GM18519 (cell line): ENCODE results near the gene ACAP2.
"Not testable (repeated sequence)": the region's sequence is repeated elsewhere in the genome, so short reads cannot be mapped to it uniquely, and the experiment has no call there.

Experiments used
- ATAC-seq: cut with Tn5 transposase; IDR thresholded peaks from one replicate; pipeline ENCODE4 v1.9.1; 2021; ENCODE audit warnings: mild to moderate bottlenecking, moderate library complexity; ENCODE audit not compliant: unreplicated experiment, low FRiP score

ACAP2 gene

GRCh38 chr3:195296662-195297061 lies 146.2 kb downstream of the ACAP2 start:
- no peak for ATAC-seq

- ATAC-seq = no peak
Observed at GRCh38 chr3:195291121-195291520, 151.7 kb downstream of the ACAP2 start.

GRCh38 chr3:195290643-195291042 lies 152.2 kb downstream of the ACAP2 start:
- ATAC-seq = not testable (repeated sequence)

- ATAC-seq = no peak
Observed at GRCh38 chr3:195286115-195286872, 156.5 kb downstream of the ACAP2 start.

- ATAC-seq = no peak
Observed at GRCh38 chr3:195285372-195285771, 157.4 kb downstream of the ACAP2 start.

- ATAC-seq = no peak
Observed at GRCh38 chr3:195284842-195285241, 158.0 kb downstream of the ACAP2 start.

GRCh38 chr3:195282961-195283360 lies 159.9 kb downstream of the ACAP2 start:
- ATAC-seq = no peak

GRCh38 chr3:195274259-195274966 lies 168.4 kb downstream of the ACAP2 start:
- ATAC-seq = no peak

GRCh38 chr3:195271410-195272243 lies 171.2 kb downstream of the ACAP2 start:
- ATAC-seq = peak; percentile 43

- peak; percentile 57 for ATAC-seq
Observed at GRCh38 chr3:195270817-195271409, 171.9 kb downstream of the ACAP2 start, which contains the start of gene XXYLT1. Gene XXYLT1 (minus strand): TSS chr3:195271159. CDS start chr3:195271058, 101 bp downstream.

- ATAC-seq = peak; percentile 8
Observed at GRCh38 chr3:195270079-195270816, 172.6 kb downstream of the ACAP2 start.

- ATAC-seq = no peak
Observed at GRCh38 chr3:195269375-195270078, 173.3 kb downstream of the ACAP2 start.

GRCh38 chr3:195268576-195269309 lies 174.1 kb downstream of the ACAP2 start:
- no peak for ATAC-seq

- ATAC-seq = no peak
Observed at GRCh38 chr3:195267096-195267495, 175.7 kb downstream of the ACAP2 start.

GRCh38 chr3:195266428-195266827 lies 176.4 kb downstream of the ACAP2 start:
- no peak for ATAC-seq

GRCh38 chr3:195265363-195265976 lies 177.3 kb downstream of the ACAP2 start:
- no peak for ATAC-seq

- no peak for ATAC-seq
Observed at GRCh38 chr3:195263925-195264600, 178.8 kb downstream of the ACAP2 start.
